Suprapubic skin (tissue), 4 donors: ENCODE results near the gene PLCXD3.
"Not testable (repeated sequence)": the region's sequence is repeated elsewhere in the genome, so short reads cannot be mapped to it uniquely, and the experiment has no call there.

Experiments used
- CTCF ChIP-seq, 2 donors: fragments of 200-600 bp in 1 of 2; fragments of 450-650 bp in 1 of 2; sonication (generic) in 1 of 2; IDR thresholded peaks; one replicate each; pipeline ENCODE4 v1.5.1; 2016 to 2019; ENCODE audit warnings: antibody characterized with exemption in 2 of 2, mild to moderate bottlenecking in 1 of 2, moderate library complexity in 1 of 2
- POLR2A ChIP-seq, 2 donors: fragments of 450-650 bp; IDR thresholded peaks; one replicate each; pipeline ENCODE4 v1.6.1; 2017; ENCODE audit warnings: antibody characterized with exemption in 2 of 2, mild to moderate bottlenecking in 2 of 2, moderate library complexity in 2 of 2
- POLR2AphosphoS5 ChIP-seq, 3 donors: sonication (generic); formaldehyde crosslinking; IDR thresholded peaks; one replicate each; pipeline ENCODE4 v1.6.1; 2017; ENCODE audit warnings: antibody characterized with exemption in 3 of 3

- TF ChIP-seq POLR2A, CTCF, POLR2AphosphoS5 (IDR thresholded peaks at IDR 0.05): not testable (repeated sequence)
Measured at GRCh38 chr5:41493490-41494126, 16.8 kb downstream of the PLCXD3 start.
